Measurements from ENCODE around the gene TXNDC9. TPM values are rescaled to one million over a fixed set of nuclear protein-coding genes. Genes with fewer than 3 reads are reported as not detected.
"Not testable (repeated sequence)": the region's sequence is repeated elsewhere in the genome, so short reads cannot be mapped to it uniquely, and the experiment has no call there.

Gene TXNDC9
- total and polyA plus RNA-seq, 8 donors, result 10.7 to 73.2 (median 27.0) TPM

DNA sequence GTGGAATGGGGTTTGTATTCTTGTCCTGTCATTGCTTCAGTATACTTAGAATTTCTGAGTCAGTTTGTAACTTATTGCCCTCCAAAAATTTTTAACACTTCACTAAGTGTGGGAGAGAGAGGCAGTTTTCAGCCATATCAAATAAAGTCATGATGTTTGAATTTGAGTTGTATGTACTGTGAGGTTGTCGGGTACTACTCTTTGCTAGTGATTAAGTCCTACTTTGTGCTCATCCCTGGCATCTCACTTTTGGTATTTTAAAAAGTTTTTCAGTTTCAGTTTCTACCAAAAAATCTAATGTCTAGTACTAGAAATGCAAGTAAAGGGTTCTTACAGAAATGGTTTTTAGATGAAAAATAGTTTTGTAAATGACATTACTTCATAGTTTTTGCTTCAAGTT lies 41.7 kb upstream of the TXNDC9 start:
- H3K36me3 ChIP-seq, result peaks cover 28 to 98% (median 94%) of the 10 kb centered on the region in 4 donors

DNA sequence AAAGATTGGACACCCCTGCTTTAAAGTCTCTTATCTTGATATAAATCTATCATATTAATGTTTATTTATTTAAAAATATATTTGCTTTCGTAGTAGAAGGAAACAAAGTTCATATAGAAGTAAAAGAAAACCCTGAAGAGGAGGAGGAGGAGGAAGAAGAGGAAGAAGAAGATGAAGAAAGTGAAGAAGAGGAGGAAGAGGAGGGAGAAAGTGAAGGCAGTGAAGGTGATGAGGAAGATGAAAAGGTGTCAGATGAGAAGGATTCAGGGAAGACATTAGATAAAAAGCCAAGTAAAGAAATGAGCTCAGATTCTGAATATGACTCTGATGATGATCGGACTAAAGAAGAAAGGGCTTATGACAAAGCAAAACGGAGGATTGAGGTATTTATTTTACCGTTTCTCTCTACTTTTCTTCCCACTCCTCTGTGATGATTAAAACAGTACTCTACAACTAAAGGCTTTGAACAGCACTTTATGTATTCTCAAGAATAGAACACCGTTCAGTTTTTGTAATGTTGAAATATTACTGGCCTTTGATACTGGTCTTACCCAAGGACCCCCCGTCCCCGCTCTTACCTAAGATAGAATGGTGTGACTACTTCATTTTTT lies 40.2 kb upstream of the TXNDC9 start:
- no peak overlapping the region for H3K4me3 ChIP-seq
- no peaks in the 10 kb centered on the region for H3K9me3 ChIP-seq
- TF ChIP-seq, protein P1, sequence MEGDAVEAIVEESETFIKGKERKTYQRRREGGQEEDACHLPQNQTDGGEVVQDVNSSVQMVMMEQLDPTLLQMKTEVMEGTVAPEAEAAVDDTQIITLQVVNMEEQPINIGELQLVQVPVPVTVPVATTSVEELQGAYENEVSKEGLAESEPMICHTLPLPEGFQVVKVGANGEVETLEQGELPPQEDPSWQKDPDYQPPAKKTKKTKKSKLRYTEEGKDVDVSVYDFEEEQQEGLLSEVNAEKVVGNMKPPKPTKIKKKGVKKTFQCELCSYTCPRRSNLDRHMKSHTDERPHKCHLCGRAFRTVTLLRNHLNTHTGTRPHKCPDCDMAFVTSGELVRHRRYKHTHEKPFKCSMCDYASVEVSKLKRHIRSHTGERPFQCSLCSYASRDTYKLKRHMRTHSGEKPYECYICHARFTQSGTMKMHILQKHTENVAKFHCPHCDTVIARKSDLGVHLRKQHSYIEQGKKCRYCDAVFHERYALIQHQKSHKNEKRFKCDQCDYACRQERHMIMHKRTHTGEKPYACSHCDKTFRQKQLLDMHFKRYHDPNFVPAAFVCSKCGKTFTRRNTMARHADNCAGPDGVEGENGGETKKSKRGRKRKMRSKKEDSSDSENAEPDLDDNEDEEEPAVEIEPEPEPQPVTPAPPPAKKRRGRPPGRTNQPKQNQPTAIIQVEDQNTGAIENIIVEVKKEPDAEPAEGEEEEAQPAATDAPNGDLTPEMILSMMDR (IDR thresholded peaks at IDR 0.05), result no peak
- TF ChIP-seq EP300 (IDR thresholded peaks at IDR 0.05), result no peak
- TF ChIP-seq POLR2AphosphoS5 (IDR thresholded peaks at IDR 0.05), result no peak
- TF ChIP-seq POLR2A (IDR thresholded peaks at IDR 0.05), result no peak
- H3K27ac ChIP-seq, result no peak overlapping the region
- no peak for DNase-seq
- peaks cover 23 to 99% (median 95%) of the 10 kb centered on the region in 4 donors for H3K36me3 ChIP-seq
- intact Hi-C loops (cut with DNase I; ENCODE audit: low total_unique reads), result no loop called here
- no peaks in the 10 kb centered on the region for H3K27me3 ChIP-seq
- no peaks in the 10 kb centered on the region for H3K4me1 ChIP-seq
- WGBS, 5 donors, result 87 to 91% (median 90%) methylated on average over 7 of the region's 7 CpGs

More for the DNA sequence above, 41.7 kb upstream of the TXNDC9 start:
- Histone ChIP-seq H3K4me1 (no peaks in the 10 kb centered on the region), H3K4me3 (no peak overlapping the region), H3K27ac (no peak overlapping the region), H3K9me3 (no peaks in the 10 kb centered on the region), H3K27me3 (no peaks in the 10 kb centered on the region)
- no peak for DNase-seq
- intact Hi-C loops (cut with DNase I; ENCODE audit: low total_unique reads), result no loop called here
- 89 to 96% (median 93%) methylated on average over 1 of the region's 1 CpG for WGBS, 5 donors
- TF ChIP-seq POLR2A (IDR thresholded peaks at IDR 0.05) (no peak), POLR2AphosphoS5 (IDR thresholded peaks at IDR 0.05) (no peak), EP300 (IDR thresholded peaks at IDR 0.05) (no peak)

DNA sequence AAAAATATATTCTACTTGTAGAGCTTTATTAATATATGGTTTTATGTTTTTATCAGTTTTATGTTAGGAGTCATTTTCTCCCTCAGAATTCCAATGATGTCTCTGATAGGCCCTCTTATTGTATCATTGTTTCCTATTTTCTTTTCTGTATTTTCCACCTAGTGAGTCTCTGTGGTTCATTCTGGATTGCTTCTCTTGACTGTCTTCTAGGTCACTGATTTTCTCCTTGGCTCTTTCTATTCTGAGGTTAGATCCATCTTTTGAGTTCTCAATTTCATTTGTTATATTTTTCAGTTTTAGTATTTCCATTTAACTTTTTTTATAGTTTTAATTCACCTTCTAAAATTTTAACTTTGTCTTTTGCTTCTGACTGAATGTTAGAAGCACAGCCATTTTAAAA lies 38.6 kb upstream of the TXNDC9 start:
- peaks cover 17 to 98% (median 96%) of the 10 kb centered on the region in 4 donors for H3K36me3 ChIP-seq

DNA sequence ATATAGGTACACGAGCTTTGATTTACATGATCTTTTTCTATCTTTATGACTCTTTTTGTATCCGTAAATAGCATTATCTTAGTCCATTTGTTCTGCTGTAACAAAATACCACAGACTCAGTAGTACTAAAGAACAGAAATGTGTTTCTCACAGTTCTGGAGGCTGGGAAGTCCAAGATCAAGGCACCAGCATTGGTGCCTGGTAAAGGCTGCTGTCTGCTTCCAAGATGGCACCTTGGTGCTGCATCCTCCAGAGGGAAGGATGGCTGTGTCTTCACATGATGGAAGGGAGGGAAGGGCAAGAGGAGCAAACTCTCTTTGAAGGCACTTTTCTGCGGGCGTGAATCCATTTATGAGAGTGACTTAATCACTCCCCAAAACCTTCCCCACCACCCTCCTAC lies 37.0 kb upstream of the TXNDC9 start:
- WGBS, 5 donors, result 93 to 98% (median 94%) methylated on average over 4 of the region's 4 CpGs
- Histone ChIP-seq H3K27me3 (no peaks in the 10 kb centered on the region), H3K9me3 (no peaks in the 10 kb centered on the region), H3K4me1 (no peaks in the 10 kb centered on the region), H3K27ac (no peak overlapping the region), H3K36me3 (peaks cover 23 to 98% (median 96%) of the 10 kb centered on the region in 4 donors), H3K4me3 (no peak overlapping the region)
- intact Hi-C loops (cut with DNase I; ENCODE audit: low total_unique reads), result no loop called here
- TF ChIP-seq POLR2A (IDR thresholded peaks at IDR 0.05) (no peak), POLR2AphosphoS5 (IDR thresholded peaks at IDR 0.05) (no peak), EP300 (IDR thresholded peaks at IDR 0.05) (no peak)
- TF ChIP-seq, protein P1 (IDR thresholded peaks at IDR 0.05), result no peak
- no peak for DNase-seq

More for the DNA sequence above, 38.6 kb upstream of the TXNDC9 start:
- H3K9me3 ChIP-seq, result no peaks in the 10 kb centered on the region
- DNase-seq, result no peak
- TF ChIP-seq POLR2A (IDR thresholded peaks at IDR 0.05), result no peak
- TF ChIP-seq POLR2AphosphoS5 (IDR thresholded peaks at IDR 0.05), result no peak
- no peak for TF ChIP-seq EP300 (IDR thresholded peaks at IDR 0.05)
- TF ChIP-seq, protein P1 (IDR thresholded peaks at IDR 0.05), result no peak
- H3K27ac ChIP-seq, result no peak overlapping the region
- no peak overlapping the region for H3K4me3 ChIP-seq
- H3K4me1 ChIP-seq, result no peaks in the 10 kb centered on the region
- no peaks in the 10 kb centered on the region for H3K27me3 ChIP-seq
- intact Hi-C loops (cut with DNase I; ENCODE audit: low total_unique reads), result no loop called here

DNA sequence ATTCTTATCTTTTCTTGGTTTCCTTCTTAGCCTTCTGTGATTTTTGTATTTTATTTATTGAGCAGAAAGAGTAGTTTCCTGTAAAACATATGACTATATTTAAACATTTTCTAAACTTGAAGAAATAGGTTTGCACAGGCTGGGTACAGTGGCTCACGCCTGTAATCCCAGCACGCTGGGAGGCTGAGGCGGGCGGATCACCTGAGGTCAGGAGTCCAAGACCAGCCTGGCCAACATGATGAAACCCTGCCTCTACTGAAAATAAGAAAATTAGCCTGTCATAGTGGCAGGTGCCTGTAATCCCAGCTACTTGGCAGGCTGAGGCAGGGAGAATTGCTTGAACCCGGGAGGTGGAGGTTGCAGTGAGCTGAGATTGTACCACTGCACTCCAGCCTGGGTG lies 32.7 kb upstream of the TXNDC9 start:
- H3K4me1 ChIP-seq; H3K9me3 ChIP-seq; H3K4me3 ChIP-seq; intact Hi-C loops (cut with DNase I; ENCODE audit: low total_unique reads); H3K27ac ChIP-seq; H3K27me3 ChIP-seq; DNase-seq: not testable (repeated sequence)
- H3K36me3 ChIP-seq, result peaks cover 43 to 100% (median 98%) of the 10 kb centered on the region in 4 donors
- 95 to 99% (median 97%) methylated on average over 5 of the region's 5 CpGs for WGBS, 5 donors
